Measurements from ENCODE around the gene AGXT. TPM values are rescaled to one million over a fixed set of nuclear protein-coding genes. Genes with fewer than 3 reads are reported as not detected.

AGXT gene
- total RNA-seq, 4 donors from 2014 or later = not detected

GRCh38 chr2:240864475-240864874 lies 4.1 kb upstream of the AGXT start:
- no peak for DNase-seq
- Histone ChIP-seq H3K9me3 (no peaks in the 10 kb centered on the region), H3K27ac (no peak overlapping the region), H3K4me3 (no peak overlapping the region), H3K27me3 (peaks cover 0 to 3% (median 0%) of the 10 kb centered on the region in 4 donors), H3K36me3 (no peaks in the 10 kb centered on the region), H3K4me1 (no peaks in the 10 kb centered on the region)
- TF ChIP-seq POLR2A (IDR thresholded peaks at IDR 0.05) (no peak), CTCF (IDR thresholded peaks at IDR 0.05) (no peak)
- 72 to 83% methylated on average over 3 of the region's 3 CpGs for WGBS, 2 donors
- intact Hi-C loops (cut with DNase I) = no loop called here

- Histone ChIP-seq H3K27me3 (peaks cover 0 to 3% (median 0%) of the 10 kb centered on the region in 4 donors), H3K4me3 (no peak overlapping the region), H3K9me3 (no peaks in the 10 kb centered on the region), H3K36me3 (no peaks in the 10 kb centered on the region), H3K4me1 (no peaks in the 10 kb centered on the region), H3K27ac (no peak overlapping the region)
- no peak for TF ChIP-seq CTCF (IDR thresholded peaks at IDR 0.05)
- no peak for TF ChIP-seq POLR2A (IDR thresholded peaks at IDR 0.05)
- WGBS, 2 donors = 75 to 76% methylated on average over 5 of the region's 5 CpGs
- DNase-seq = no peak
- intact Hi-C loops (cut with DNase I) = no loop called here
Observed at GRCh38 chr2:240865391-240865790, 3.2 kb upstream of the AGXT start.

DNA sequence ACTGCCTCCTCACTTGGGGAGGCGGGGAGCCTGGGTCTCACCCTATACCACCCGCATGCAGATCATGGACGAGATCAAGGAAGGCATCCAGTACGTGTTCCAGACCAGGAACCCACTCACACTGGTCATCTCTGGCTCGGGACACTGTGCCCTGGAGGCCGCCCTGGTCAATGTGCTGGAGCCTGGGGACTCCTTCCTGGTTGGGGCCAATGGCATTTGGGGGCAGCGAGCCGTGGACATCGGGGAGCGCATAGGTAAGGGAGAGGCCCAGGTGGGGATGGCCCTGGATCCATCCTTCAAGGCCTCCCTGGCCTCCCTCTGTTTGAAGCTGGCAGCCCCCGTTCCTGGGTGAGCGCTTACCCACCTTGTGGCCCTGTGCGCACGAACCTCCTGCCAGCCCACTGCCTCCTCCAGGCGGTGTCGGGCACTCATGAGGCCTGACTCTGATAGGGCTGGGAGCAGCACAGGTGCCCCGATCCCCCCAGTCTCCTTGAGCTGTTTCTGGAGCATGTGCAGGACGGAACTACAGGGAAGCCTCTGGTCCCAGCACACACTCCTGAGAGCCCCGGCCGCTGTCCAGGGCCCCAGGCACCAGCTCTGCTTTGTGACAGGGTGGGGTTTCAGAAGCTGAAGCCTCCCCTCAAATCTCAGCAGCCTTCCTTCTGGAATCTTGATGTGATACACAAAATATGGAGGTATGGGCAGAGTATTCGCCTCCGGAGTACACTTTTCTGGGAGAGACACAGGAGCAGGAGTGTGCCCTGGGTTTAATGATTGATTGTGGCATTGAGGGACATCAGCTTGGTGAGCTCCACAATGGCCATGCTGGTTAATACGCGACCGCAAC lies 708 bp downstream of the AGXT start:
- H3K27me3 ChIP-seq = peaks cover 0 to 3% (median 0%) of the 10 kb centered on the region in 4 donors
- H3K4me3 ChIP-seq = no peak overlapping the region
- no peak for DNase-seq
- no peaks in the 10 kb centered on the region for H3K9me3 ChIP-seq
- H3K4me1 ChIP-seq = no peaks in the 10 kb centered on the region
- H3K27ac ChIP-seq = no peak overlapping the region
- no peak for TF ChIP-seq CTCF (IDR thresholded peaks at IDR 0.05)
- TF ChIP-seq POLR2A (IDR thresholded peaks at IDR 0.05) = no peak
- intact Hi-C loops (cut with DNase I) = no loop called here
- WGBS, 2 donors = 90 to 93% methylated on average over 7 to 9 of the region's 25 CpGs
- H3K36me3 ChIP-seq = no peaks in the 10 kb centered on the region

GRCh38 chr2:240869956-240870875 lies 1.6 kb downstream of the AGXT start:
- Histone ChIP-seq H3K27me3 (peaks cover 0 to 3% (median 0%) of the 10 kb centered on the region in 4 donors), H3K9me3 (no peaks in the 10 kb centered on the region), H3K4me3 (no peak overlapping the region), H3K27ac (no peak overlapping the region), H3K4me1 (no peaks in the 10 kb centered on the region), H3K36me3 (no peaks in the 10 kb centered on the region)
- DNase-seq = no peak
- intact Hi-C loops (cut with DNase I) = no loop called here
- 58 to 92% methylated on average over 2 to 4 of the region's 15 CpGs for WGBS, 2 donors
- TF ChIP-seq POLR2A (IDR thresholded peaks at IDR 0.05) = no peak
- TF ChIP-seq CTCF (IDR thresholded peaks at IDR 0.05) = no peak

Data from esophagus squamous epithelium (tissue), 5 donors.